OCI-LY1 (cell line): ENCODE results near the gene DDR1.

Experiments used
- H2AFZ ChIP-seq: fragments of 200-600 bp; sonication (generic), shearing (Covaris generic); 2 replicates; pipeline ENCODE4 v1.6.0; 2014; ENCODE audit warnings: antibody characterized with exemption, mild to moderate bottlenecking, low read length
- H3F3A ChIP-seq: fragments of 200-600 bp; sonication (generic), shearing (Covaris generic); 2 replicates; pipeline ENCODE4 v1.6.0; 2014; ENCODE audit warnings: mild to moderate bottlenecking, antibody characterized with exemption, low read length, moderate library complexity; ENCODE audit not compliant: insufficient read depth
- H3K27ac ChIP-seq: fragments of 200-600 bp; sonication (generic); 2 replicates; pipeline ENCODE4 v1.5.1; 2014; ENCODE audit warnings: low read length, mixed run types, mild to moderate bottlenecking, low read depth; ENCODE audit not compliant: poor library complexity, severe bottlenecking
- H3K27me3 ChIP-seq: fragments of 200-600 bp; sonication (generic); 2 replicates; pipeline ENCODE4 v1.6.0; 2014; ENCODE audit warnings: antibody characterized with exemption, mild to moderate bottlenecking, low read length, moderate library complexity; ENCODE audit not compliant: insufficient read depth
- H3K36me3 ChIP-seq: fragments of 200-600 bp; sonication (generic); 2 replicates; pipeline ENCODE4 v1.6.1; 2014; ENCODE audit warnings: mild to moderate bottlenecking, antibody characterized with exemption, low read length, moderate library complexity, mixed read lengths; ENCODE audit not compliant: insufficient read depth
- H3K4me1 ChIP-seq: fragments of 200-600 bp; sonication (generic); 2 replicates; pipeline ENCODE4 v1.5.1; 2014; ENCODE audit warnings: mild to moderate bottlenecking, low read length, moderate library complexity; ENCODE audit not compliant: insufficient read depth, severe bottlenecking
- H3K4me2 ChIP-seq: fragments of 200-600 bp; sonication (generic), shearing (Covaris generic); 2 replicates; pipeline ENCODE4 v1.6.1; 2014; ENCODE audit warnings: low read length
- H3K4me3 ChIP-seq: fragments of 200-600 bp; sonication (generic); 2 replicates; pipeline ENCODE4 v1.5.1; 2014; ENCODE audit warnings: low read length, low read depth, mild to moderate bottlenecking, mixed read lengths; ENCODE audit not compliant: poor library complexity, severe bottlenecking
- H3K79me2 ChIP-seq: fragments of 200-600 bp; shearing (Covaris generic); 2 replicates; pipeline ENCODE4 v1.6.1; 2016; ENCODE audit warnings: mixed run types, low read length, mixed read lengths; ENCODE audit not compliant: insufficient read depth
- H3K9ac ChIP-seq: fragments of 200-600 bp; sonication (generic), shearing (Covaris generic); 2 replicates; pipeline ENCODE4 v1.6.1; 2014; ENCODE audit warnings: mild to moderate bottlenecking, low read length, mixed read lengths
- H3K9me2 ChIP-seq: fragments of 200-600 bp; sonication (generic), shearing (Covaris generic); 2 replicates; pipeline ENCODE4 v1.6.1; 2014; ENCODE audit warnings: low read depth, mild to moderate bottlenecking, low read length, mixed read lengths
- H3K9me3 ChIP-seq: fragments of 200-600 bp; shearing (Covaris generic); 2 replicates; pipeline ENCODE4 v1.6.1; 2014; ENCODE audit warnings: low read length, mixed read lengths
- H4K20me1 ChIP-seq: fragments of 200-600 bp; sonication (generic), shearing (Covaris generic); 2 replicates; pipeline ENCODE4 v1.6.0; 2016; ENCODE audit warnings: mild to moderate bottlenecking, low read length; ENCODE audit not compliant: insufficient read depth
- CTCF ChIP-seq: fragments of 200-600 bp; sonication (generic), shearing (Covaris generic); IDR thresholded peaks from 2 replicates; pipeline ENCODE4 v1.5.1; 2017; ENCODE audit warnings: mild to moderate bottlenecking, antibody characterized with exemption, low read length, moderate library complexity, mixed read lengths
- EZH2 ChIP-seq: fragments of 200-600 bp; sonication (generic), shearing (Covaris generic); IDR thresholded peaks from 2 replicates; pipeline ENCODE4 v1.8.0; 2017; ENCODE audit warnings: borderline replicate concordance, mixed run types, mild to moderate bottlenecking, antibody characterized with exemption, low read length, moderate library complexity, mixed read lengths

The DDR1 gene

GRCh38 chr6:30893001-30893591 lies 8.8 kb downstream of the DDR1 start:
- H3K27me3 ChIP-seq = peaks cover 12% of the 10 kb centered on the region; the same call in 1 of the 2 replicates
- H3K9me2 ChIP-seq = no peaks in the 10 kb centered on the region
- H3K36me3 ChIP-seq = no peaks in the 10 kb centered on the region

GRCh38 chr6:30893666-30894065 lies 9.3 kb downstream of the DDR1 start:
- no peak overlapping the region for H3K9ac ChIP-seq
- H3K27me3 ChIP-seq = peaks cover 12% of the 10 kb centered on the region; the same call in 1 of the 2 replicates
- H3K9me3 ChIP-seq = no peaks in the 10 kb centered on the region
- no peak overlapping the region for H3K4me3 ChIP-seq
- H3K4me2 ChIP-seq = no peak overlapping the region
- no peaks in the 10 kb centered on the region for H3K4me1 ChIP-seq
- H3F3A ChIP-seq = no peaks in the 10 kb centered on the region
- TF ChIP-seq CTCF (no peak), EZH2 (no peak)
- H3K27ac ChIP-seq = no peak overlapping the region
- no peaks in the 10 kb centered on the region for H3K36me3 ChIP-seq
- H3K79me2 ChIP-seq = no peaks in the 10 kb centered on the region
- no peak overlapping the region for H2AFZ ChIP-seq
- H3K9me2 ChIP-seq = no peaks in the 10 kb centered on the region
- no peaks in the 10 kb centered on the region for H4K20me1 ChIP-seq

More at GRCh38 chr6:30893001-30893591, 8.8 kb downstream of the DDR1 start:
- Histone ChIP-seq H3K79me2 (no peaks in the 10 kb centered on the region), H3K4me3 (no peak overlapping the region), H3K4me1 (no peaks in the 10 kb centered on the region), H3K9ac (no peak overlapping the region), H2AFZ (no peak overlapping the region), H3K27ac (no peak overlapping the region), H4K20me1 (no peaks in the 10 kb centered on the region), H3K9me3 (no peaks in the 10 kb centered on the region), H3K4me2 (no peak overlapping the region), H3F3A (no peaks in the 10 kb centered on the region)
- peak; percentile 25; the same call in 1 of the 2 replicates for TF ChIP-seq CTCF
- no peak for TF ChIP-seq EZH2

GRCh38 chr6:30894381-30894780 lies 10.1 kb downstream of the DDR1 start:
- no peaks in the 10 kb centered on the region for H3K36me3 ChIP-seq
- no peaks in the 10 kb centered on the region for H3K9me3 ChIP-seq
- H3K27ac ChIP-seq = no peak overlapping the region
- TF ChIP-seq CTCF = no peak
- TF ChIP-seq EZH2 = no peak
- H3K79me2 ChIP-seq = no peaks in the 10 kb centered on the region
- no peak overlapping the region for H3K4me3 ChIP-seq
- peaks cover 12% of the 10 kb centered on the region; the same call in 1 of the 2 replicates for H3K27me3 ChIP-seq
- no peaks in the 10 kb centered on the region for H4K20me1 ChIP-seq
- no peak overlapping the region for H3K4me2 ChIP-seq
- no peak overlapping the region for H2AFZ ChIP-seq
- H3K4me1 ChIP-seq = no peaks in the 10 kb centered on the region
- no peaks in the 10 kb centered on the region for H3F3A ChIP-seq
- H3K9me2 ChIP-seq = no peaks in the 10 kb centered on the region
- no peak overlapping the region for H3K9ac ChIP-seq
